Type B pancreatic cell (in vitro differentiated cells): ENCODE measurements around the gene PDCD1. TPM values are rescaled to one million over a fixed set of nuclear protein-coding genes. Genes with fewer than 3 reads are reported as not detected.

Source experiments
- DNase-seq: peaks from one replicate; pipeline ENCODE4 v3.0.0; 2021; ENCODE audit warnings: mixed read lengths; ENCODE audit not compliant: unreplicated experiment; ENCODE audit errors: extremely low spot score
- H3K27ac Mint-ChIP-seq: 2 replicates; pipeline ENCODE4 v1.8.0; 2021; ENCODE audit warnings: mild to moderate bottlenecking, mixed read lengths
- H3K27me3 Mint-ChIP-seq: 2 replicates; pipeline ENCODE4 v1.8.0; 2021; ENCODE audit warnings: mixed read lengths
- H3K36me3 Mint-ChIP-seq: 2 replicates; pipeline ENCODE4 v1.8.0; 2021; ENCODE audit warnings: mixed read lengths
- H3K4me1 Mint-ChIP-seq: one replicate; pipeline ENCODE4 v1.8.0; 2021; ENCODE audit warnings: mixed read lengths; ENCODE audit not compliant: unreplicated experiment
- H3K4me3 Mint-ChIP-seq: 2 replicates; pipeline ENCODE4 v1.8.0; 2021; ENCODE audit warnings: mild to moderate bottlenecking, mixed read lengths
- H3K9me3 Mint-ChIP-seq: 2 replicates; pipeline ENCODE4 v1.8.0; 2021; ENCODE audit warnings: mixed read lengths
- CTCF ChIP-seq: fragments of 200-600 bp; sonication (generic); conservative IDR thresholded peaks from 2 replicates; pipeline ENCODE4 v1.5.0; 2021; ENCODE audit warnings: antibody characterized with exemption, mild to moderate bottlenecking
- total RNA-seq: library from RNA; stranded (reverse); gene quantifications from 2 replicates; pipeline ENCODE4 v1.2.1, GENCODE V29; 2021; ENCODE audit warnings: low replicate concordance

The PDCD1 gene
- total RNA-seq, 1 donor from 2014 or later, result not detected

- Mint-ChIP-seq H3K4me3 (no peak overlapping the region), H3K4me1 (peaks cover 12% of the 10 kb centered on the region), H3K27ac (no peak overlapping the region)
Observed at GRCh38 chr2:241861264-241861663, 2.6 kb upstream of the PDCD1 start.

GRCh38 chr2:241860184-241861078 is 1.7 kb upstream of the PDCD1 start:
- no peak overlapping the region for H3K27ac Mint-ChIP-seq
- no peak for DNase-seq
- peaks cover 16% of the 10 kb centered on the region for H3K27me3 Mint-ChIP-seq
- peaks cover 5% of the 10 kb centered on the region for H3K9me3 Mint-ChIP-seq
- H3K4me1 Mint-ChIP-seq, result peaks cover 7% of the 10 kb centered on the region
- TF ChIP-seq CTCF, result no peak
- H3K36me3 Mint-ChIP-seq, result no peaks in the 10 kb centered on the region
- no peak overlapping the region for H3K4me3 Mint-ChIP-seq

More at GRCh38 chr2:241861264-241861663, 2.6 kb upstream of the PDCD1 start:
- H3K27me3 Mint-ChIP-seq, result peaks cover 21% of the 10 kb centered on the region
- H3K36me3 Mint-ChIP-seq, result no peaks in the 10 kb centered on the region
- no peak for TF ChIP-seq CTCF
- DNase-seq, result no peak
- peaks cover 5% of the 10 kb centered on the region for H3K9me3 Mint-ChIP-seq

DNA sequence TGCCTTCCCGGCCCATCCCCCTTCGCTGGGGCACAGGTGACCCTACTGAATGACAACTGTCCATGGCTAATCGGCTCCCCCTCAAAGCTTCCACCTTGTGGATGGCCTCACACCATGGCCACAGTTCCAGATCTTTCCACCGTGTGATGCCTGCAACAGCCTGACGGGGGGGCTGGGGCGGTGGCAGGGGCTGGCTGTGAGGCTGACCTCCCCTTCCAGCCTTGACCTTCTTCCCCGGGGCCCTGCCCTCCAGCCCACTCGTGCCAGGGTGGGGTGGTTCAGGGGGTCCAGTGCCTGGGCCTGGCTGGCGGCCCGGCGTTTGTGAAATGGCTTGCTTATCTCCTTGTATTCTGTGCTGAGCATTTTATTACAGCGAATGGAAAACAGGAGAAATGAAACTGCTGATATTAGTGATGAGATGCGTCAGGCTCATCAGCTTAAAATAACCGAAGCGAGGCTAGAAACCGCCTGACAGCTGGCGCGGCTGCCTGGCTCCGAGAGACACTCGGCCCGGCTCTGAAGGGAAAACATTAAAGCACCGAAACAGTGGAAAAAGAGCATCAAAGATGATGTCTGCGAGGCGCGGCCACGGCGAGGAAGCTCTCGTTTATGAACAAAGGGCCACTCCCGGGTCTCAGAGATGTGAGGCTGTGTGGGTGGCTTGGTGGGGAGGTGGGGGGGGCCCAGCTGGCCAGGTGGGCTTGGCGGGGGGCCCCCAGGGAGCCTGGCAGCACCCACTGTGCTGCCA is 916 bp upstream of the PDCD1 start:
- H3K27ac Mint-ChIP-seq, result no peak overlapping the region
- H3K27me3 Mint-ChIP-seq, result peaks cover 7% of the 10 kb centered on the region
- no peak overlapping the region for H3K4me3 Mint-ChIP-seq
- peaks cover 5% of the 10 kb centered on the region for H3K9me3 Mint-ChIP-seq
- no peak for TF ChIP-seq CTCF
- H3K36me3 Mint-ChIP-seq, result no peaks in the 10 kb centered on the region
- DNase-seq, result no peak
- H3K4me1 Mint-ChIP-seq, result peaks cover 3% of the 10 kb centered on the region

GRCh38 chr2:241859017-241859435 is 332 bp upstream of the PDCD1 start:
- Mint-ChIP-seq H3K4me3 (no peak overlapping the region), H3K9me3 (peaks cover 2% of the 10 kb centered on the region), H3K4me1 (peaks cover 3% of the 10 kb centered on the region), H3K27ac (no peak overlapping the region), H3K27me3 (peaks cover 2% of the 10 kb centered on the region), H3K36me3 (no peaks in the 10 kb centered on the region)
- no peak for DNase-seq
- TF ChIP-seq CTCF, result no peak

- no peak for TF ChIP-seq CTCF
- DNase-seq, result no peak
- no peaks in the 10 kb centered on the region for H3K9me3 Mint-ChIP-seq
- H3K27me3 Mint-ChIP-seq, result no peaks in the 10 kb centered on the region
- H3K4me1 Mint-ChIP-seq, result peaks cover 3% of the 10 kb centered on the region
- H3K27ac Mint-ChIP-seq, result no peak overlapping the region
- no peaks in the 10 kb centered on the region for H3K36me3 Mint-ChIP-seq
- no peak overlapping the region for H3K4me3 Mint-ChIP-seq
Observed at GRCh38 chr2:241857572-241858121, 1.0 kb downstream of the PDCD1 start.
